NCI-H1092 treated with DMSO at 0.1 percent for 48 hours (cell line): ENCODE results near the gene ADPRS.

Experiments
- DNase-seq: peaks from one replicate; lab custom pipeline; 2025; lab: John Stamatoyannopoulos, UW

ADPRS gene

GRCh38 chr1:36087233-36088123 is 1.2 kb upstream of the ADPRS start:
- DNase-seq = no peak

DNA sequence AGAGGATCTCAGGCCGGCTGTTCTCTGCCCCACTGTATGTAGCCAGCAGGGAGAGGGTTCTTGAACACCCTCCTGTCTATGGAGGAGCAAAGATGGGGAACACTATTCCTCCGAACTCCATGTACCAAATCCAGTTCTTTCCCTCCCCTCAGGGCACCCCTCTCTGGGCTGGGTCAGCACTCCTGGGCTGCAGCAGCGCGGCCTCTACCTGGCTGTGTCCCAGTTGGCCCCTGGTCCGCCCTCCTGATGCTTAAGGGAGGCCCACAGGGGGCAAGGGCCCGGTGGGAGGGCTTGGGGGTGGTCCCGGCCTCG is 471 bp upstream of the ADPRS start:
- no peak for DNase-seq

GRCh38 chr1:36089393-36090121 is 865 bp downstream of the ADPRS start:
- DNase-seq = no peak

DNA sequence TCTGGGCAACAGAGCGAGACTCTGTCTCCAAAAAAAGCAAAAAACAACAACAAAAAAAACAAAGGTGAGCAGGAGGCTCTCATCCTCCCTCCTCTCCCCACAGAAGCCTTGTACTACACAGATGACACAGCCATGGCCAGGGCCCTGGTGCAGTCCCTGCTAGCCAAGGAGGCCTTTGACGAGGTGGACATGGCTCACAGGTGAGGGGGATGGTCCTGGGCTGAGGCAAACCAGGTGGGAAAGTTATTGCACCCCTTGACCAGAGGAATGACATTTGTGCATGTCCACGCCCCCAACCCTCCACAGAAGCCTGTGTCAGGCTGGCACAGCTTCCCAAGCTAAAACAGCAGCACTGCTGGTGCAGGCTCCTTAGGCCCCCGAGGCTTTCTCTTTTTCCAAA is 2.4 kb downstream of the ADPRS start:
- no peak for DNase-seq

DNA sequence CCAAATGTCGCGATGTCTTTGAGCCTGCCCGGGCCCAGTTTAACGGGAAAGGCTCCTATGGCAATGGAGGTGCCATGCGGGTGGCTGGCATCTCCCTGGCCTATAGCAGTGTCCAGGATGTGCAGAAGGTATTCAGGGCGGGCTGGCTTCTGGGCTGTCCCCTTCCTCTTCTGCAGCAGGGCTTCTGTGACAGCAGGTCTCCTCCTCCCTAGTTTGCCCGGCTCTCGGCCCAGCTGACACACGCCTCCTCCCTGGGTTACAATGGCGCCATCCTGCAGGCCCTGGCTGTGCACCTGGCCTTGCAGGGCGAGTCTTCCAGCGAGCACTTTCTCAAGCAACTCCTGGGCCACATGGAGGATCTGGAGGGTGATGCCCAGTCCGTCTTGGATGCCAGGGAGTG is 3.0 kb downstream of the ADPRS start:
- DNase-seq = no peak

DNA sequence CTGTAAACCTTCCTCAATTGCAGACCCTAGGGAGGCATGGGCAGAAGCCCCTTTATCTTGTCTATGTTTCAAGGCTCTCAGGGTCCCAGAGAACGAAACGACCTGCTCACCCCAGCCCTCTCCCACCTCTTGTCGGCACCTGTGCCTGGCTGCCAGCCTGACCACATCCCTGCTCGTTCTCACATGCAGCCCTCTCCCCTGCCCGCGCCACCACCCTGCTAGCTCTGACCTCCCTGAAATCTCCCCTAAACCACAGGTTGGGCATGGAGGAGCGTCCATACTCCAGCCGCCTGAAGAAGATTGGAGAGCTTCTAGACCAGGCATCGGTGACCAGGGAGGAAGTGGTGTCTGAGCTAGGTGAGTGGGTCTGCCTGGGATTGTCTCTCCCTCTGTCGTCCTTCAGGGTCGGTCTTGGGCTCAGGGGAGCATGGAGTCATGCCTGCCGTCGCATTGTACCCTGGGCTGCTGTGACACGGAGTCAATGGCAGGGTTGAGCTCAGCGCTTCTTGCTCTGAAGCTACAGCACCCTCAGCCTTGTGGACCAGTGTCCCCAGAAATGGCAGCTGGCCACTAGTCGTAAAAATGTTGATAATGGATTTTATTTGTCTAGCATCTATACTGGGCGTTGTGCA is 3.6 kb downstream of the ADPRS start:
- DNase-seq = no peak

DNA sequence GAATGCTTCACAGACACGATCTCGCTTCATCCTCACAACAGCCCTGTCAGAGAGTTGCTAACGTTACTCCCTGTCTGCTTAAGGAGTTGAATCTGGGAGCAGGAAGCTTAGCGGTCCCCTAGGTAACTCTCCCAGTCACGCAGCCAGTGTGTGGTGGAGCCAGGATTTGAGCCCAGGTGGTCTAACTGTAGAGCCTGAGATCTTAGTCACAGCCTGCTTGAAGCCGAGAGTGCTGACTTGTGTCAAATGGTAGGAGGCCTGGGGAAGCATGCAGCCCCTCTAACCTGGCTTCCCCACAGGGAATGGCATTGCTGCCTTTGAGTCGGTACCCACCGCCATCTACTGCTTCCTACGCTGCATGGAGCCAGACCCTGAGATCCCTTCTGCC is 4.1 kb downstream of the ADPRS start:
- DNase-seq = no peak

DNA sequence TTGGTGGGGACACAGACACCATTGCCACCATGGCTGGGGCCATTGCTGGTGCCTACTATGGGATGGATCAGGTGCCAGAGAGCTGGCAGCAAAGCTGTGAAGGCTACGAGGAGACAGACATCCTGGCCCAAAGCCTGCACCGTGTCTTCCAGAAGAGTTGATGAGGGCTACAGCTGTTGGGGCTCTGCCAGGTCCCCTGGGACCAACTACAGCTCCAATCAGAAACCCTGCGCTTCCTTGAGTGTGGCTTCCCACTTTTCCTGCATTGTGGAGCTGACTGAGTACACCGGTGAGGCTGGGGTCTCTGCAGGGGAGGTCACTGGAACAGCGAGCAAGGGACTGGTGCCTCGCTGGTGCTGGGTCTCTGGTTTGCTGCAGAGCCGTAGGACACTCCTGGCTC is 4.5 kb downstream of the ADPRS start:
- DNase-seq = no peak

GRCh38 chr1:36093929-36094328 is 5.2 kb downstream of the ADPRS start:
- no peak for DNase-seq

GRCh38 chr1:36094621-36095061 is 5.9 kb downstream of the ADPRS start:
- DNase-seq = no peak

DNA sequence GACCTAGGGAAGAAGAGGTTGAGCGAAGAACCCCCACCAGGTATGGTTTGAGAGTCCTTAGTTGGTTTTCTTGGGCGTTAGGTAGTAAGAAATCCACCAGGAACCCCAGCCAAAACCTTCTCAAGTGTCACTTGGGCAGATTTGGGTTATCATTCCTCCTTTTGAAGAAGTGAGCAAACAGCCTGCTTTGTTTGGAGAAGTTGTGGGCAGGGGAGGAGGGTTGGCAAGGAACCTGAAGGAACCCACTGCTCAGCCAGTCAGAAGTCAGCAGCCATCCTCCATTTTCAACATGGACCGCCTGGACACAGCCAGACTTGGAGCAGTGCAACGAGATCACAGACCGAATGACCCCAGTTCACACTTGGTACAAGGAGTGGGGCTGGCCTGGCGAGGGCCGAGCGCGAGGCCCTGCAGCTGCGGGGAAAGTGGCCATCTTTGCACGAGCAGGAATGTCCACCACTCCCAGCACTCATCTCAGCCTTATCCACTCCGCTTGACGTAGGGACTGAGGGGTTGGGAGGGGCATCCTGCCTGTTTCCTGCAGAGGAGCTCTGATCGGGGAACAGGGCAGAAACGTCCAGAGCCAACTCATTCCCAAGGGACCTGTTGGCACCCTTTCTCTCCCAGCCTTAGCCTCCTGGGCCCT is 7.2 kb downstream of the ADPRS start:
- no peak for DNase-seq

GRCh38 chr1:36096500-36097432 is 8.1 kb downstream of the ADPRS start:
- no peak for DNase-seq

DNA sequence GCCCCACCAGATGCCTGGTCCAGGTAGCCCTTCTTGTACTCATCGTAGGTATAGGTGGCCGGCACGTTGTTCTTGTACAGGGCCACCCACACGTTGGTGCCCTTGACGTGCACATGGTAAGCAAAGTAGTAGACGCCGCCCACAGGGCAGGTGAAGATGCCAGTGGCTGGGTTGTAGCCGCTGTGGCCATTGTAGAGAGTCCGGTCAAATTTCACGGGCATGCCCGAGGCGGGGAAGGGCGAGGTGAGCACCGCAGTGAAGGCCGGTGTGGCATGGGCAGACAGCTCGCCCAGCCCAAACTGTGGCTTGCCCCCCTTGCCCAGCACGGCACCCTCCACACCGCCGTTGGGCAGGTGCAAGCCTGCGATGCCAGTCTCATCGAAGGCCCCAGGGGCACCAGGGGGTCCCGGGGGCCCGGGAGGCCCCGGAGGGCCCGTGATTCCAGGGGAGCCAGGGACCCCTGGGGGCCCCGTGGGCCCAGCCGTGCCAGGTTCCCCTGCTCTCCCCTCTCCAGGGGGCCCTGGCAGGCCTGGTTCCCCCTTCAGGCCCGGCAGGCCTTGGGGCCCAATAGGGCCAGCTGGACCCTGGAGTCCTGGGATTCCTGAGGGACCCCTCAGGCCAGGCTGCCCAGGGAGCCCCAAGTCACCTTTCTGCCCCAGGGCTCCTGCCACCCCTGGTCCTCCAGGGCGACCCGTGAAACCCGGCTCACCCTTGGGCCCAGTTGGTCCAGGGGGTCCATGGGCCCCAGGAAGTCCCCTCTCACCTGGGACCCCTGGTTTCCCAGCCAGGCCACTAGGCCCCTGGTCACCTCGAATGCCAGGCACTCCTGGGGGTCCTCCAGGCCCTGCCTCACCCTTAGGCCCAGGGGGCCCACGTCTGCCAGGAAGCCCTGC is 9.2 kb downstream of the ADPRS start:
- no peak for DNase-seq

DNA sequence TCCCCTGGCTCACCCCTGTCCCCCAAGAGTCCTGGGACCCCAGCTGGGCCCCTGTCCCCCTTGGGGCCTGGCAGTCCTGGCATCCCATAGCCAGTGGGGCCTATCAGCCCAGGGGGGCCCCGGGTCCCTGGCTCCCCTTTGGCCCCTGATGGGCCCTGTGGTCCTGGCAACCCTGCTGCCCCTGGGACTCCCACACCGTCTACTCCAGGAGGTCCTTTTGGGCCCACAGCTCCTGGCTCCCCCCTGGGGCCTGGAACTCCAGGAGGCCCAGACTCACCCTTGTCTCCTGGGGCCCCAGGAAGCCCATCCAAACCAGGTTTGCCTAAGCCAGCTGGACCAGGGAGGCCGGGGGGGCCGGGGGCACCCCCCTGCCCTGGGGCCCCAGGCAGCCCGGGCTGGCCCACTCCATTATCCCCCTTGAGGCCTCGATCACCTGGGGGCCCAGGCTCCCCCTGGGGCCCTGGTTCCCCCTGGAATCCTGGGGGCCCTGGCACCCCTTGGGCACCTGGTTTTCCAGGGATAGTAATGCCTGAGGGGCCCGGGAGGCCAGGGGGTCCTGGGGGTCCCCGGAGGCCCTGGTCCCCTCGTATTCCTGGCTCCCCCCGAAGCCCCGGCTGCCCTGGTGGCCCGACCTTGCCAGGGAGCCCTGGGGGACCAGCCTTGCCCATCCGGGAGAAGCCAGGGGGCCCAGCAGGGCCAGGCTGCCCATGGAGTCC is 10.1 kb downstream of the ADPRS start:
- no peak for DNase-seq

- peak; percentile 66 for DNase-seq
Measured at GRCh38 chr1:36099681-36100341, 11.1 kb downstream of the ADPRS start.

GRCh38 chr1:36100376-36100775 is 11.7 kb downstream of the ADPRS start:
- no peak for DNase-seq

GRCh38 chr1:36101546-36101945 is 12.9 kb downstream of the ADPRS start:
- no peak for DNase-seq

DNA sequence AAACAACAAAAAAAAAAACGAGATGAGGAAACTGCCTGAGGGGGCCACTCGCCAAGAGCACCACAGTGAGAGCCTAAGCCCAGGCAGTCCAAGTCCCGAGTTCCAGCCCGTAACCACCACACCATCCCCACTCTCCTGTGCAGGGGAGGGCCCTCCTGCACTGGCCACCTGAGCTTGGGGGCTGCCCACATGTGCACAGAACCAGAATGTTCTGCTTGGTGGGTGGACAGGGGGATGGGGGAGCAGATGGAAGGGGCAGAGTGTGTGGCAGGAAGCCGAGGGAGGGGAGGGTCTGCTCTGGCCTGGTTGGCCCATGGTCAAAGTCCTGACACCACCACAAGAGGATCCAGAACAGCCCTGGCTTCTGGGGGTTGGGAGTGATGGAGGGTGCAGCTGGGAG is 17.6 kb downstream of the ADPRS start:
- DNase-seq = no peak

DNA sequence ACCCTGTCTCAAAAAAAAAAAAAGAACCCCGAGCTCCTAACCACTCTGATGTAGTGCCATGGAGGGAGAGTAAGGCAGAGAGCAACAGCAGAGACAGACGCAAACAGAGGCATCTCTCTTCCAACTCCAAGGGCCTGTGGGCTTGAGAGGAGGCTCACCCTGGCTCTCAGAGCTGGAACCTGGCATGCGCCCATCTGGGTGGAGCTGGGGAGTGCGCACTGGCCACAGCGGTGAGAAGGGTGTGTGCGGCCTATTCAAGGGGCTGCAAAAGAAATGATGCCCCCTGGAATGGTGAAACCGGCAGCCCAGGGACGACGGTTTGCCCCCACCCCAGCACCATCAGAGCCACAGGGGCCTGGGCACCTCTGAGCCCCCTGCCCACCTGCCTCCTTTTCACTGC is 18.7 kb downstream of the ADPRS start:
- peak; percentile 17 for DNase-seq
